Esophagus muscularis mucosa (tissue), 4 donors: ENCODE results near the gene SYMPK. TPM values are rescaled to one million over a fixed set of nuclear protein-coding genes. Genes with fewer than 3 reads are reported as not detected.

Source experiments
- DNase-seq: peaks from one replicate; pipeline ENCODE4 v3.0.0-alpha.2; 2017; ENCODE audit errors: extremely low spot score
- H3K27ac ChIP-seq, 4 donors: fragments of 200-600 bp; sonication (generic); replicated peaks in 1 of 4; 1 replicate in 3 of 4; 2 replicates in 1 of 4; pipeline ENCODE4 v1.5.1; 2016 to 2019; ENCODE audit warnings: mild to moderate bottlenecking in 1 of 4
- H3K27me3 ChIP-seq, 4 donors: fragments of 200-600 bp; sonication (generic); one replicate each; pipeline versions ENCODE4 v1.5.1 to v1.6.0; 2016 to 2019
- H3K36me3 ChIP-seq, 4 donors: fragments of 200-600 bp; sonication (generic); one replicate each; pipeline ENCODE4 v1.5.1; 2016 to 2019
- H3K4me1 ChIP-seq, 4 donors: fragments of 200-600 bp; sonication (generic); one replicate each; pipeline ENCODE4 v1.5.1; 2016 to 2019
- H3K4me3 ChIP-seq, 4 donors: fragments of 200-600 bp; sonication (generic); 1 replicate in 2 of 4; 2 replicates in 2 of 4; pipeline ENCODE4 v1.5.1; 2016 to 2019; ENCODE audit warnings: mild to moderate bottlenecking in 4 of 4, moderate library complexity in 1 of 4
- H3K9me3 ChIP-seq, 4 donors: fragments of 200-600 bp; sonication (generic); 1 replicate in 3 of 4; 2 replicates in 1 of 4; pipeline ENCODE4 v1.5.1; 2016 to 2019
- EP300 ChIP-seq: sonication (generic); formaldehyde crosslinking; IDR thresholded peaks from one replicate; pipeline ENCODE4 v1.6.1; 2017; ENCODE audit warnings: antibody characterized with exemption
- POLR2A ChIP-seq: fragments of 450-650 bp; IDR thresholded peaks from one replicate; pipeline ENCODE4 v1.6.1; 2017; ENCODE audit warnings: antibody characterized with exemption, moderate library complexity, mild to moderate bottlenecking, low read depth
- POLR2AphosphoS5 ChIP-seq, 2 donors: sonication (generic); formaldehyde crosslinking; IDR thresholded peaks; one replicate each; pipeline ENCODE4 v1.6.1; 2017; ENCODE audit warnings: antibody characterized with exemption in 2 of 2
- WGBS: methylation state at CpG from one replicate; pipeline ENCODE4 v1.1.5; 2018; 5-methylcytosine and 5-hydroxymethylcytosine counted together
- intact Hi-C: fragments of 100-400 bp; cut with DNase I; formaldehyde crosslinking; loops from one replicate; pipeline ENCODE4 v1.15.1; 2023
- total RNA-seq, 4 donors: library from RNA; depleted of rRNA; stranded (reverse); fragments of >200 nt; gene quantifications; one replicate each; pipeline versions ENCODE4 v1.1.0 to v1.2.1, GENCODE V29; 2016
- TF ChIP-seq, protein P1 (sequence below), 3 experiments: fragments of 200-600 bp in 2 of 3; fragments of 450-650 bp in 1 of 3; sonication (generic) in 2 of 3; IDR thresholded peaks; one replicate each; pipeline ENCODE4 v1.5.1; 2017 to 2019; ENCODE audit warnings: antibody characterized with exemption in 3 of 3, mild to moderate bottlenecking in 2 of 3, moderate library complexity in 1 of 3

The SYMPK gene
- total RNA-seq, 4 donors from 2014 or later = 22.0 to 44.2 (median 36.6) TPM

- peak overlapping the region in 1 of 4 donors; percentile 42 for H3K27ac ChIP-seq
- H3K4me1 ChIP-seq = peaks cover under 1 to 8% (median 6%) of the 10 kb centered on the region in 4 donors
- DNase-seq = no peak
- H3K36me3 ChIP-seq = peaks cover 26 to 76% (median 53%) of the 10 kb centered on the region in 4 donors
- no peaks in the 10 kb centered on the region for H3K27me3 ChIP-seq
- no peak for TF ChIP-seq POLR2AphosphoS5 (IDR thresholded peaks at IDR 0.05)
- TF ChIP-seq EP300 = no peak
- no peak for TF ChIP-seq POLR2A
- TF ChIP-seq, protein P1, sequence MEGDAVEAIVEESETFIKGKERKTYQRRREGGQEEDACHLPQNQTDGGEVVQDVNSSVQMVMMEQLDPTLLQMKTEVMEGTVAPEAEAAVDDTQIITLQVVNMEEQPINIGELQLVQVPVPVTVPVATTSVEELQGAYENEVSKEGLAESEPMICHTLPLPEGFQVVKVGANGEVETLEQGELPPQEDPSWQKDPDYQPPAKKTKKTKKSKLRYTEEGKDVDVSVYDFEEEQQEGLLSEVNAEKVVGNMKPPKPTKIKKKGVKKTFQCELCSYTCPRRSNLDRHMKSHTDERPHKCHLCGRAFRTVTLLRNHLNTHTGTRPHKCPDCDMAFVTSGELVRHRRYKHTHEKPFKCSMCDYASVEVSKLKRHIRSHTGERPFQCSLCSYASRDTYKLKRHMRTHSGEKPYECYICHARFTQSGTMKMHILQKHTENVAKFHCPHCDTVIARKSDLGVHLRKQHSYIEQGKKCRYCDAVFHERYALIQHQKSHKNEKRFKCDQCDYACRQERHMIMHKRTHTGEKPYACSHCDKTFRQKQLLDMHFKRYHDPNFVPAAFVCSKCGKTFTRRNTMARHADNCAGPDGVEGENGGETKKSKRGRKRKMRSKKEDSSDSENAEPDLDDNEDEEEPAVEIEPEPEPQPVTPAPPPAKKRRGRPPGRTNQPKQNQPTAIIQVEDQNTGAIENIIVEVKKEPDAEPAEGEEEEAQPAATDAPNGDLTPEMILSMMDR (IDR thresholded peaks at IDR 0.05) = no peak
- H3K4me3 ChIP-seq = no peak overlapping the region
- 74% methylated on average over 9 of the region's 9 CpGs for WGBS
- H3K9me3 ChIP-seq = no peaks in the 10 kb centered on the region
- intact Hi-C loops = no loop called here
These were observed 32.6 kb upstream of the SYMPK start for GRCh38 chr19:45895519-45895972.

GRCh38 chr19:45890877-45891276, 27.9 kb upstream of the SYMPK start:
- Histone ChIP-seq H3K27me3 (no peaks in the 10 kb centered on the region), H3K27ac (no peak overlapping the region), H3K4me3 (no peak overlapping the region), H3K4me1 (peaks cover 0 to 14% (median 12%) of the 10 kb centered on the region in 4 donors), H3K9me3 (no peaks in the 10 kb centered on the region), H3K36me3 (peaks cover 6 to 45% (median 25%) of the 10 kb centered on the region in 4 donors)
- TF ChIP-seq POLR2AphosphoS5 (IDR thresholded peaks at IDR 0.05) (no peak), POLR2A (no peak), EP300 (no peak)
- TF ChIP-seq, protein P1 (IDR thresholded peaks at IDR 0.05) = no peak
- intact Hi-C loops = no loop called here
- DNase-seq = no peak
- 73% methylated on average over 17 of the region's 17 CpGs for WGBS

DNA sequence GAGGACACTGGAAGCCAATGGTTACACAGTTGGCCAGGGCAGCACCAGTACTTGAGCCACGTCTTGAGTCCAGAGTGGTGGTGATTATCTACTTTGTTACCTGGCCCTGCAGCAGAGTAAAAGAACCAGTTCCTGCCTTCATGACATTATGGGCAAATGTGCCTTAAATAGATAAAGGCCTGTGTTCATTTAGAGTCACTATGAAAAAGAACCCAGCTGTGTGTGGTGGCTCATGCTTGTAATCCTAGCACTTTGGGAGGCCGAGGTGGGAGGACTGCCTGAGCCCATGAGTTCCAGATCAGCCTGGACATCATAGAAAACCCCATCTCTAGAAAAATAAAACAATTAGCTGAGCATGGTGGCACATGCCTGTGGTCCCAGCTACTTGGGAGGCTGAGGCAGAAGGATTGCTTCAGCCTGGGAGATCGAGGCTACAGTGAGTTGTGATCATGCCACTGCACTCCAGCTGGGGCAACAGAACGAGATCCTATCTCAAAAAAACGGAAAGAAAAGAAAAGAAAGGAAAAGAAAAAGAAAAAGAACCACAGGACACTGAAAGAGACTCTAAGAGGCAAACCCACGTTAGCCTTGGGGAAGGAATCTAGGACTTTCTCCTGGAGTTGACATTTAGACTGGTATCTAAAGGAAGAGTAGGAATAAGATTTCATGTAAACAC, 26.4 kb upstream of the SYMPK start:
- Histone ChIP-seq H3K9me3 (no peaks in the 10 kb centered on the region), H3K27ac (no peak overlapping the region), H3K4me1 (peaks cover 11 to 27% (median 25%) of the 10 kb centered on the region in 4 donors), H3K4me3 (no peak overlapping the region), H3K27me3 (no peaks in the 10 kb centered on the region), H3K36me3 (peaks cover 1 to 36% (median 16%) of the 10 kb centered on the region in 4 donors)
- TF ChIP-seq POLR2AphosphoS5 (IDR thresholded peaks at IDR 0.05) (no peak), POLR2A (no peak), EP300 (no peak)
- TF ChIP-seq, protein P1 (IDR thresholded peaks at IDR 0.05) = no peak
- 79% methylated on average over 6 of the region's 6 CpGs for WGBS
- intact Hi-C loops = no loop called here
- no peak for DNase-seq

GRCh38 chr19:45887200-45887710, 24.3 kb upstream of the SYMPK start:
- WGBS = 41% methylated on average over 10 of the region's 10 CpGs
- intact Hi-C loops = loop anchor here (2.0 kb wide), 1 partner anchor 24 kb away; the partner anchor contains the start of gene SYMPK
- Histone ChIP-seq H3K4me3 (peak overlapping the region; percentile 68 to 91 (median 78)), H3K4me1 (peaks cover 32 to 48% (median 46%) of the 10 kb centered on the region in 4 donors), H3K27me3 (no peaks in the 10 kb centered on the region), H3K9me3 (no peaks in the 10 kb centered on the region), H3K27ac (peak overlapping the region; percentile 88 to 93 (median 90)), H3K36me3 (peaks cover 5 to 36% (median 18%) of the 10 kb centered on the region in 4 donors)
- no peak for DNase-seq
- TF ChIP-seq EP300 = no peak
- no peak for TF ChIP-seq POLR2AphosphoS5 (IDR thresholded peaks at IDR 0.05)
- TF ChIP-seq, protein P1 (IDR thresholded peaks at IDR 0.05) = no peak
- no peak for TF ChIP-seq POLR2A
